ENCODE measurements around the gene VAPA. TPM values are rescaled to one million over a fixed set of nuclear protein-coding genes. Genes with fewer than 3 reads are reported as not detected.

The VAPA gene
- total RNA-seq, 1 experiment from 2014 or later: 196 TPM

- Mint-ChIP-seq H3K4me1 (ENCODE audit: low read depth, unreplicated experiment) (peaks cover 24% of the 10 kb centered on the region), H3K36me3 (ENCODE audit: insufficient read depth, unreplicated experiment) (no peaks in the 10 kb centered on the region), H3K27me3 (ENCODE audit: unreplicated experiment) (peaks cover 18% of the 10 kb centered on the region), H3K27ac (ENCODE audit: unreplicated experiment) (no peak overlapping the region), H3K9me3 (ENCODE audit: low read depth, unreplicated experiment) (peaks cover 3% of the 10 kb centered on the region), H3K4me3 (ENCODE audit: low read depth, unreplicated experiment) (no peak overlapping the region)
- intact Hi-C loops (cut with micrococcal nuclease; ENCODE audit: unreplicated experiment): no loop called here
- no TSS peak for BruUV-seq (replicated peaks)
- DNase-seq: no peak
- CTCF ChIA-PET: interaction anchor here (1.0 kb wide), 1 partner anchor 13 kb away, joined by 4 read pairs; no protein-coding TSS in a partner anchor
- TF ChIP-seq CTCF (IDR thresholded peaks at IDR 0.05; ENCODE audit: unreplicated experiment): no peak
These were observed 79.2 kb downstream of the VAPA start for GRCh38 chr18:9992973-9993520.

DNA sequence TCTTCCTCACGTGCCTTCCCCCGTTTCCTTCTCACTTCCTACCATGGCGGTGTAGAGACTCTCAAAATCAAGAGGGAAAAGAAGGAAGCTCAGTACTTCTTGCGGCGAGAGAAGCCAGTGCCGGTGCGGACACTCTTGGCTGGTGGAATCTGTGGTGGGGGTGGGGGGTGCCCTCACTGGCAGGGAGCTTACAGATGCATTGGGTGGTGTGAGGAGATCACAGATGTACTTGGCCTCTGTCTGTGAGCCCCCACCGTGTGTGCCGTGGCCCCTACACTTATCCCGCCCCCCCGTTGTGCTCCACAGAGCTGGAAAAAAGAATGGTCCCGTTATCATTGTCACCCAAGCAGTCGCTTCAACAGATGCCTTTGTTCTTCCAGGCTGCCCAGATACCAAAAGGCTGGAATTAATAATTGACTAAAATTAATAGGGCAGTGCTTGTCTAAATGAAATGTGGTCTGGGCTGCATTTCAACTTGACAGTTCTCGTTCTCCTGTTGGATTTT lies 79.8 kb downstream of the VAPA start:
- TF ChIP-seq CTCF (IDR thresholded peaks at IDR 0.05; ENCODE audit: unreplicated experiment): no peak
- peaks cover 19% of the 10 kb centered on the region for H3K4me1 Mint-ChIP-seq (ENCODE audit: low read depth, unreplicated experiment)
- no TSS peak for BruUV-seq (replicated peaks)
- peaks cover 6% of the 10 kb centered on the region for H3K9me3 Mint-ChIP-seq (ENCODE audit: low read depth, unreplicated experiment)
- H3K27ac Mint-ChIP-seq (ENCODE audit: unreplicated experiment): no peak overlapping the region
- H3K4me3 Mint-ChIP-seq (ENCODE audit: low read depth, unreplicated experiment): peak overlapping the region; percentile 64
- peaks cover 18% of the 10 kb centered on the region for H3K27me3 Mint-ChIP-seq (ENCODE audit: unreplicated experiment)
- H3K36me3 Mint-ChIP-seq (ENCODE audit: insufficient read depth, unreplicated experiment): no peaks in the 10 kb centered on the region
- intact Hi-C loops (cut with micrococcal nuclease; ENCODE audit: unreplicated experiment): no loop called here
- no peak for DNase-seq
- CTCF ChIA-PET: interaction anchor here (1.0 kb wide), 1 partner anchor 13 kb away, joined by 4 read pairs; no protein-coding TSS in a partner anchor

DNA sequence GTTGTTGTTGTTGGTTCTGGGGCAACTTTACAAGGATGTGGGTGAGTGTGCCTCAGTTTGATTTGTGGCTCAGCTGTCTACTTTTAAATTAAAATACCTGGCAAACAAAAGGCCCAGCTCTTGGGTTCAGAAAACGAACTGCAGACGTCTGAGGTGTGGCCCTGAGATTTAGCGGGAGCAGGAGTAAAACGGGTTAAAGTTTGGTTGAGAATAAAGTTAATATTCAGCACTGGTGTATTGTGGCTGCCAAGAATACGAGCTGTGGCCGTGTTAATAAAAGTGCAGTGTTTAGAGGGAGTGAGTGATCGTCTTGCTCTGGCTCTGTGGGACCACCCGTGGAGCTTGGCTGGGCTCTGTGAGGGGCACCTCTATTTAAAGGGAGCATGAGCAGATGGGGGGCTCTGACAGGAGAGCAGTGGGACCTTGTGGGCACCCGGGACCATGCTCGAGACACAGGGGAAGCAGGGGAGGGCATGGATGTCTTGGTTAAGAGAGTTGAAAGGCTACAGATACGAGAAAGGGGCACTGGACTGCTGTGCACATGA lies 80.3 kb downstream of the VAPA start:
- Mint-ChIP-seq H3K27me3 (ENCODE audit: unreplicated experiment) (peaks cover 18% of the 10 kb centered on the region), H3K36me3 (ENCODE audit: insufficient read depth, unreplicated experiment) (no peaks in the 10 kb centered on the region), H3K4me3 (ENCODE audit: low read depth, unreplicated experiment) (peak overlapping the region; percentile 64), H3K27ac (ENCODE audit: unreplicated experiment) (no peak overlapping the region), H3K9me3 (ENCODE audit: low read depth, unreplicated experiment) (peaks cover 6% of the 10 kb centered on the region), H3K4me1 (ENCODE audit: low read depth, unreplicated experiment) (peaks cover 18% of the 10 kb centered on the region)
- intact Hi-C loops (cut with micrococcal nuclease; ENCODE audit: unreplicated experiment): no loop called here
- CTCF ChIA-PET: no interaction called here
- no TSS peak for BruUV-seq (replicated peaks)
- no peak for DNase-seq
- TF ChIP-seq CTCF (IDR thresholded peaks at IDR 0.05; ENCODE audit: unreplicated experiment): no peak

GRCh38 chr18:9994701-9995235 lies 81.0 kb downstream of the VAPA start:
- H3K4me3 Mint-ChIP-seq (ENCODE audit: low read depth, unreplicated experiment): peak overlapping the region; percentile 64
- peaks cover 18% of the 10 kb centered on the region for H3K27me3 Mint-ChIP-seq (ENCODE audit: unreplicated experiment)
- no TSS peak for BruUV-seq (replicated peaks)
- intact Hi-C loops (cut with micrococcal nuclease; ENCODE audit: unreplicated experiment): no loop called here
- no peak for DNase-seq
- H3K4me1 Mint-ChIP-seq (ENCODE audit: low read depth, unreplicated experiment): peaks cover 18% of the 10 kb centered on the region
- peaks cover 11% of the 10 kb centered on the region for H3K9me3 Mint-ChIP-seq (ENCODE audit: low read depth, unreplicated experiment)
- TF ChIP-seq CTCF (IDR thresholded peaks at IDR 0.05; ENCODE audit: unreplicated experiment): no peak
- H3K36me3 Mint-ChIP-seq (ENCODE audit: insufficient read depth, unreplicated experiment): no peaks in the 10 kb centered on the region
- no peak overlapping the region for H3K27ac Mint-ChIP-seq (ENCODE audit: unreplicated experiment)
- CTCF ChIA-PET: no interaction called here

Data from Calu3 (cell line).